GM19452 (cell line): ENCODE measurements around the gene RPS28.
"Not testable (repeated sequence)": the region's sequence is repeated elsewhere in the genome, so short reads cannot be mapped to it uniquely, and the experiment has no call there.

Source experiments
- ATAC-seq: cut with Tn5 transposase; IDR thresholded peaks from one replicate; pipeline ENCODE4 v1.9.1; 2021; ENCODE audit not compliant: unreplicated experiment

Gene RPS28

GRCh38 chr19:8340341-8341096, 19.2 kb downstream of the RPS28 start:
- ATAC-seq: no peak

- ATAC-seq: not testable (repeated sequence)
Observed at GRCh38 chr19:8341504-8341903, 20.2 kb downstream of the RPS28 start.

GRCh38 chr19:8342316-8342683, 21.0 kb downstream of the RPS28 start:
- no peak for ATAC-seq

GRCh38 chr19:8342684-8343482, 21.6 kb downstream of the RPS28 start, which contains the start of gene KANK3:
KANK3 (minus strand) TSS chr19:8343262; CDS start chr19:8337828, 5,434 bp downstream.
- ATAC-seq: peak; percentile 86

GRCh38 chr19:8343483-8343844, 22.2 kb downstream of the RPS28 start:
- no peak for ATAC-seq

GRCh38 chr19:8349629-8350372, 28.5 kb downstream of the RPS28 start:
- not testable (repeated sequence) for ATAC-seq

- ATAC-seq: no peak
Observed at GRCh38 chr19:8352134-8352827, 31.0 kb downstream of the RPS28 start.

- not testable (repeated sequence) for ATAC-seq
Observed at GRCh38 chr19:8352845-8353244, 31.5 kb downstream of the RPS28 start.

- no peak for ATAC-seq
Observed at GRCh38 chr19:8355631-8356402, 34.5 kb downstream of the RPS28 start.

- no peak for ATAC-seq
Observed at GRCh38 chr19:8357007-8357521, 35.8 kb downstream of the RPS28 start.

GRCh38 chr19:8358948-8359347, 37.7 kb downstream of the RPS28 start:
- ATAC-seq: no peak

GRCh38 chr19:8360196-8360595, 38.9 kb downstream of the RPS28 start:
- no peak for ATAC-seq

GRCh38 chr19:8361921-8362793, 40.9 kb downstream of the RPS28 start:
- no peak for ATAC-seq

GRCh38 chr19:8363803-8364771, 42.8 kb downstream of the RPS28 start, which contains the start of gene ANGPTL4:
ANGPTL4 (plus strand) TSS chr19:8364155; CDS start chr19:8364322, 167 bp downstream.
- no peak for ATAC-seq

- no peak for ATAC-seq
Observed at GRCh38 chr19:8366121-8366581, 44.9 kb downstream of the RPS28 start.

- ATAC-seq: no peak
Observed at GRCh38 chr19:8366961-8367326, 45.6 kb downstream of the RPS28 start.

GRCh38 chr19:8367327-8368001, 46.2 kb downstream of the RPS28 start:
- no peak for ATAC-seq
